Measurements from ENCODE around the gene TTLL11. TPM values are rescaled to one million over a fixed set of nuclear protein-coding genes. Genes with fewer than 3 reads are reported as not detected.

TTLL11 gene
- total RNA-seq, 1 donor: 7.3 TPM

DNA sequence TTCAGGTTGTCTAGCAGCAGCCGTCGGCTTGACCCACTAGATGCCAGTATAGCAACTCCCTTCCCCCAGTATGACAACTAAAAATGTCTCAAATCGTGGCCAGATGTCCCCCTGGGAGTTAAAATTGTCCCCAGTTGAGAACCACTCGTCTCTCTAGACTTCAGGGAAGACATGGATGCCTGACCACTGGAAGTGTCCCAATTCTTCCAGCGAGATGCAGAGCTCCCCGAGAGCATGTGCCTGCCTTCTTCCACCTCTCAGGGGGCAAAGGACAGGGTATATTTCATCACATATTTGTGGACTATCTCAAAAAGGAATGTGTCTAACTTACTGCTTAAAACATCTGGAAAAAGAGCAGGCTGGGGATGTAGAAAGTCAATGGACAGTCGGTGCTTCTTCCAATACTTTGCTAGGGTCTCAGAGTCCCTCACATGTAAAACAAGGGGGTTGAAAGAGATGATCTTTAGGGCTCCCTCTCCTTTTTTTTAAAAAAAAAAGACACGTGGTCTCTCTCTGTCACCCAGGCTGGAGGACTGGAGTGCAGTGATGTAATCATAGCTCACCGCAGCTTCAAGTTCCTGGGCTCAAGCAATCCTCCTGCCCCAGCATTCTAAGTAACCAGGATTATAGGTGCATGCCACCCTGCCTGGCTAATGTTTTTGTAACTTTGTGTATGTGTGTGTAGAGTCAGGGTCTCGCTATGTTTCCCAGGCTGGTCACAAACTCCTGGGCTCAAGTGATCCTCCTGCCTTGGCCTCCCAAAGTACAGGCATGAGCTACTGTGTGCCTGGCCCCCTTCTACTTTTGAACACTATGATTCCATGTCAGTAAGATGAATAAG lies 251.1 kb downstream of the TTLL11 start:
- DNase-seq (ENCODE audit: low read depth): peak; percentile 28
- H3K4me3 ChIP-seq (ENCODE audit: low read depth, low read length): no peak overlapping the region
- TF ChIP-seq, protein P1, sequence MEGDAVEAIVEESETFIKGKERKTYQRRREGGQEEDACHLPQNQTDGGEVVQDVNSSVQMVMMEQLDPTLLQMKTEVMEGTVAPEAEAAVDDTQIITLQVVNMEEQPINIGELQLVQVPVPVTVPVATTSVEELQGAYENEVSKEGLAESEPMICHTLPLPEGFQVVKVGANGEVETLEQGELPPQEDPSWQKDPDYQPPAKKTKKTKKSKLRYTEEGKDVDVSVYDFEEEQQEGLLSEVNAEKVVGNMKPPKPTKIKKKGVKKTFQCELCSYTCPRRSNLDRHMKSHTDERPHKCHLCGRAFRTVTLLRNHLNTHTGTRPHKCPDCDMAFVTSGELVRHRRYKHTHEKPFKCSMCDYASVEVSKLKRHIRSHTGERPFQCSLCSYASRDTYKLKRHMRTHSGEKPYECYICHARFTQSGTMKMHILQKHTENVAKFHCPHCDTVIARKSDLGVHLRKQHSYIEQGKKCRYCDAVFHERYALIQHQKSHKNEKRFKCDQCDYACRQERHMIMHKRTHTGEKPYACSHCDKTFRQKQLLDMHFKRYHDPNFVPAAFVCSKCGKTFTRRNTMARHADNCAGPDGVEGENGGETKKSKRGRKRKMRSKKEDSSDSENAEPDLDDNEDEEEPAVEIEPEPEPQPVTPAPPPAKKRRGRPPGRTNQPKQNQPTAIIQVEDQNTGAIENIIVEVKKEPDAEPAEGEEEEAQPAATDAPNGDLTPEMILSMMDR (IDR thresholded peaks at IDR 0.05; ENCODE audit: insufficient read depth, low read length): no peak

DNA sequence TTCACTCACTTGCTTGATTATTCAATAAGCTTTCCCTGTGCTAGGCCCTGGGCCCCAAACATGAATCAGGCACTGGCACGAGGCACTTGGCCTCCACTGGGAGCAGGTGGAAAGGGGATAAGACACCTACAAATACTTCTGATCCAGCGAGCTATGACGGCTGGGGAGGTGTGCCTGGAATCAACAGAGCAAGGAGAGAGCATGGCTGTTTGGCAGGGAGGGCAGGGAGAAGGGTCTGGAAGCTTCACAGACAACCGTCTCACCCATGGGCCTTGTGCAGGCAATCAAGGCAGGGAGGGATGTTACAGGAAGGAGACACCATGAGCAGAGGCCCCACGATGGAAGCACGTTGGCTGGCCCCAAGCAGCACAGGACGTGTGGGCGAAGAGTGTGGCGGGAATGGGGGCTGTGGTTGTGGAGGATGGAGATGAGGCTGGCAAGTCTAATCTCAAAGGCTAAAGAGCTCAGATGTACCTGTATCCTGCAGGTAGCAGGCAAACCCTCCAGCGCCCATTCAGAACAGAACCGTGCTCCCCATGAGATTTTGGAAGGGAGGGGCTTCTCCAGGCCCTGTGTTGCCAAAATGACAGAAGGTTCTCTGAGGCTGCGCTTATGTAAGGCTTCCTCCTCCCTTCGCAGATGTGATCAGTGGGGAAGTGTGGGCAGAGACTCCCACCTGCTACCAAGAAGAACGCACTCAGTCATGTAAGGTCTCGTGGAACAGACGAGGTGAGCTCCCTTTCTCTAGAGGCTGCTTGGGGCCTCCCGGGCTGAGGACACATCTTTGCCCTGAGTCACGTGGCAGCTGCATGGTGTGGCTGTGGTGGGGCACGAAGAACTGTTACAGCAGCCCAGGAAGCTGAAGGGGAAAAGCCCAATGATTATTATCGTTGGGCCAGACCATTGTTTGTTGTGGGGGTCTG lies 252.0 kb downstream of the TTLL11 start:
- no peak for DNase-seq (ENCODE audit: low read depth)
- H3K4me3 ChIP-seq (ENCODE audit: low read depth, low read length): no peak overlapping the region
- TF ChIP-seq, protein P1 (IDR thresholded peaks at IDR 0.05; ENCODE audit: insufficient read depth, low read length): no peak

DNA sequence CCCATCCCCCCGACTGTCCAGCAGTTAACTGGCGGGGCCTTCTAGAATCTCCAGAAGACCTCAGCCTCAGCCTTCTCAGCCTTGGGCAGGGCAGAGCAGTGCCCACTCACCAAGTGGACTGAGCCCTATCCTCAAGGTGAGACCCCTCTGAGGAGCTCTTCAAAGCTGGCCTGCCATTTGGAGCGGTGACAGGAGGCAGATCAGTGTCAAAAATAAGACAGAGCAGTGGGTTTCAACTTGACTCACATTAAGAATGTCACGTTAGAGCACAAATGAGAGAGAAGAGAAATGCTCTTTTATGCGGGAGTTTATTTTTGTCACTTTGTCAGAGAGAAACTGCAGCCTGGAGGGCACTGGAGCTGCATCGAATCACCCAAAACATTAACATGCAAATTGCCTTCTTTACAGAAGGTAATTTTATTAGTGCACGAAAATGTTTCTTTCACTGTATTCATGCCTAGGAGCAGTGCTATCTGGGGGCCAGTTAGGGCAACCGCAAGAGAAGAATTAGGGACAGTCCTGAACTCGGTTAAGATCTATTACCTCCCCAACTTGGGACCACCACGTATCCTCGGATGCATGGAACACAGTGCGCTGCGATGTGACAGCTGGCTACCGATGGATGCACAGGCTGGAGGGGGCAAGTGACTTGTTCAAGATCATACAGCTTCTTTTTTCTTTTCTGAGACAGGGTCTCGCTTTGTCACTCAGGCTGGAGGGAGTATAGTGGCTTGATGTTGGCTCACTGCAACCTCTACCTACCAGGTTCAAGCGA lies 253.2 kb downstream of the TTLL11 start:
- TF ChIP-seq, protein P1 (IDR thresholded peaks at IDR 0.05; ENCODE audit: insufficient read depth, low read length): no peak
- no peak for DNase-seq (ENCODE audit: low read depth)
- H3K4me3 ChIP-seq (ENCODE audit: low read depth, low read length): no peak overlapping the region

DNA sequence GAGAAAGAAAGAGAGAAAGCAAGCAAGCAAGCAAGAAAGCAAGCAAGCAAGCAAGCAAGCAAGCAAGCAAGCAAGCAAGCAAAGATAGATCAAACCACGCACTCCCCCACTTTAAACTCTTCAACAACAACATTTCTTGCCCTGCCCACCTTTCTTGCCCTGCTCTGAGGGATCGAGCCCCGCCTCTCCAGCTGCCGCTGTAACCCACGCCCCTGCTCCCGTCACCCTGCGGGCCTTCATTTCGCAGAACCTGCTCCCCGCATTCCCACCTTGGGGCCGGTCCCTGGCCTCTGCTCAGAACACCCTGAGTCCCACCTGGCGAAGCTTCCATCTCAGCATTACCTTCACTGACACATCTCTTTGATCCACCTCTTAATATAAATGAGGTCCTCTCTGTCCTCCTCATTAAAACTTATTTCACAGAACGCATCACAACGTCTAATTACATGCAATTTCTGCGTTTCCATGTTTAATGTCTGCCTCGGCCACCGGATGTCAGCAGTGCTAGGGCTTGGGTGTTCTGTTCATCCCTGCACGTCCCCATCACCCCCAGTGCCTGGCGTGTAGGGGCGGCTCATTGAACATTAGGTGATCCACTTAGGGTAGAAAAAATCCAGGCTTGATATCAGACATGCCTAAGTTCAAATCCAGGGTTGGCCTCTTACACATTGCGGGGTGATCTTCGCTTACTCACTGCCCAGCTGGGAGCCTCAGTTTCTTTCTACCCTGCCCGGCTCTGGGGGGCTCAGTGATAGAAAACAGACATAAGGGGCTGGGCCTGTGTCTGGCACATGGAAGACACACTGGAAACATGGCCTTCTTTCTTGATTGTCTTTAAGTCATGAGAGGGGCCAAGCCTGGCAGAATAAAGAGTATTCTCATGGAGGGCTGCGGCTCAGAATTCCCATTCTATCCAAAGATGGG lies 254.1 kb downstream of the TTLL11 start:
- TF ChIP-seq, protein P1 (IDR thresholded peaks at IDR 0.05; ENCODE audit: insufficient read depth, low read length): no peak
- H3K4me3 ChIP-seq (ENCODE audit: low read depth, low read length): no peak overlapping the region
- no peak for DNase-seq (ENCODE audit: low read depth)

DNA sequence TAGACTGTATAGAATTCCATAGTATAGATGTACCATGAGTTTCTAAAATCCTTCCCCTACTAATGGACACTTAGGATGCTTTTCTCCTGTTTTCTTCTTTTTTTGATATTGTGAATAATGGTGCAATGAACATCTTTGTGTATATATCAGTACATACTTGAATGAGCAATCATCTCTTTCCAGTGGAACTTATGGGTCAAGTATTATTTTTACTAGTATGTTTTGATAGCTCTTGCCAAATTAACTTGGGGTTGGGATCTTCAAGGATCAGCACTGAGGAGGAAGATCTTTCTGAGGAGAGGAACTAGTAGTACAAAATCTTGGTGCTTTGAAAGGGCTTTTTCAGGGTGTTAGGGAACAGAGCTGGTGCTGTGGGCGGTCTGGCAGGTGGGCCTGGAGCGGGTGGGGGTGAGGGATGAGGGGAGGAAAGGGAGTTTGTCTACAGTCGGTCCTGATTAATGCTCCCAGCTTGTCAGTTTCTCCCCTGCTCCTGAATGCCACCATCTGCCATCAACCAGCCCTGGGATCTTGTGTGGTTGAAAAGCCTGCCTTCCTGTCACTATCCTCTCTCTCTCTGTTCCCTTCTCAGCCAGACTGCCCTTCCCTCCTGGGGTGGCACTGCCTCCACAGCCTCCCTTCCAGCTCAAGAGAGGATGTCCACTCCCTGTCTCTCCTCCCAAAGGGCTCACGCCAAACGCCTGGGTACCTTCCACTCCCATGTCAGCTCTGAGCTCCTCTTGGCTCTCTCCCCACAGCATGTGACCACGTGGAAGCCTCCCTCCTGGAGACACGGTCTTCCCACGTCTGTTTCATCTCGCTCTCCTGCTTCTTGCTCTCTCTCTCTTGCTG lies 255.8 kb downstream of the TTLL11 start:
- peak; percentile 39 for DNase-seq (ENCODE audit: low read depth)
- TF ChIP-seq, protein P1 (IDR thresholded peaks at IDR 0.05; ENCODE audit: insufficient read depth, low read length): no peak
- H3K4me3 ChIP-seq (ENCODE audit: low read depth, low read length): no peak overlapping the region
